ENCODE measurements around the gene RFX2. TPM values are rescaled to one million over a fixed set of nuclear protein-coding genes. Genes with fewer than 3 reads are reported as not detected.
A peak's percentile ranks its signal among the peaks of the same experiment; 100 is the strongest.

The RFX2 gene
- total and polyA plus RNA-seq, 9 of the 15 experiments (the other 6 are each of a cell fraction or from before 2014, with no cell fraction given), result 3.6 to 18.7 (median 8.7) TPM

GRCh38 chr19:5971714-5972354 is 138.5 kb downstream of the RFX2 start (continued):
- TF ChIP-seq MBD2 (IDR thresholded peaks at IDR 0.05; ENCODE audit: borderline replicate concordance, low read depth) (no peak), YY1 (IDR thresholded peaks at IDR 0.05; ENCODE audit: borderline replicate concordance in 1 of 3, control insufficient read depth in 1 of 3, extremely low read depth in 1 of 3, insufficient read depth in 3 of 3, insufficient read length in 1 of 3, insufficient replicate concordance in 2 of 3, low read depth in 1 of 3, low read length in 2 of 3) (peak in 1 of 3 experiments; percentile 41), RCOR1 (IDR thresholded peaks at IDR 0.05; ENCODE audit: borderline replicate concordance in 1 of 2, low read depth in 2 of 2, low read length in 2 of 2) (peak; percentile 88), ILF3 (IDR thresholded peaks at IDR 0.05; ENCODE audit: borderline replicate concordance) (no peak), HDAC3 (IDR thresholded peaks at IDR 0.05; ENCODE audit: borderline replicate concordance, partially characterized antibody) (no peak), FOXO4 (CRISPR knock-in tag; IDR thresholded peaks at IDR 0.05) (no peak), AFF1 (IDR thresholded peaks at IDR 0.05; ENCODE audit: low read depth in 1 of 2, partially characterized antibody in 2 of 2) (no peak), DACH1 (IDR thresholded peaks at IDR 0.05; ENCODE audit: partially characterized antibody) (no peak), ZC3H8 (IDR thresholded peaks at IDR 0.05) (no peak), CBFA2T2 (conservative IDR thresholded peaks at IDR 0.05) (0 out of 2 replicates have a peak, but pooled peaks have one; percentile 19), HDAC1 (IDR thresholded peaks at IDR 0.05) (peak in 1 of 2 experiments; percentile 21; a peak in 1 of 4 replicates), ARID4B (CRISPR knock-in tag; IDR thresholded peaks at IDR 0.05) (no peak), RBM15 (IDR thresholded peaks at IDR 0.05; ENCODE audit: insufficient read depth, low read length) (no peak), SPI1 (IDR thresholded peaks at IDR 0.05; ENCODE audit: borderline replicate concordance, low read depth, low read length) (peak; percentile 15; the same call in 1 of the 2 replicates), CBFA2T3 (IDR thresholded peaks at IDR 0.05) (peak; percentile 58)
